ENCODE data around the gene SETMAR. TPM values are rescaled to one million over a fixed set of nuclear protein-coding genes. Genes with fewer than 3 reads are reported as not detected.

SETMAR gene
- polyA plus RNA-seq, 1 donor (not counting 4 experiments of a cell fraction or from before 2014, with no cell fraction given): 12.7 TPM

DNA sequence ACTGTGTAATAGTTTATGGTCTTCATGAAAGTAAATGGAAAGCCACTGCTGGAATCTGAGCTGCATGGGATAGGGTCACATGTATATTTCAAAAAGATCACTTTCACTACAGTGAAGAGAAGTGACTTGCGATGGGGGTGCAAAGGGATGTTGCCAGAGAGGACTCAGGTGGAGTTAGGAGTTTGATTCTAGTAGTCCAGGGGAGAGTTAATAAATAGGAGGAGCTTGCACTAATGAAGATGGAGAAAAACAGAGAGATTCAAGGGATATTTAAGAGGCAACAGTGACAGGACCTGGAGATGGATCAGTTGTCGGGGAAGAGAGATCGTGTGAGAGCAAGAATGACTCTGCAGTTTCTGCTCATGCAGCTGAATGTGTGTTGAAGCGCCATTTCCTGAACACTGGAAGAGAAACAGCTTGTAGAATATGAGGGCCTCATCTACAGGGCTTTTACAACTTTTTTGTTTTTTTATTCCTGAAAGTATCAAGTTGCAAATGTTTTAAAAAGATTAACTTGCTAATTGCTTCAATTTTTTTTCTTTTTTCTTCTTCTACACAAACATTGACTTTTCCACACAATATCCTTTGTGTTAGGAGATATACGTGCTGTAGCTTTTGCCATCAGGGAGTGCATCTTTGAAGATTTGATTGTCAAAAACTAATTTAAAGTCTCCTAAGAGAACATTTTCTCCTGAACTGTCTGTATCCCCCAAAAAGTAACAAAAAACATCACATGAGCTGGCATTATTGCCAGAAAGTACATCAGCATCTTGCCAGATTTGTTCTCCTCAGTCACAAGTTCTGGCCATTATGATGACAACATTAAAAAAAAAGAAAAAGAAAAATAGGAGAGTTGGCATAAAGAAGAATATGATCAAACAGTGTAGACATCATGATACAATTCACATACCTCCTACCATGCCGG, 37.5 kb downstream of the SETMAR start:
- no peaks in the 10 kb centered on the region for H3K79me2 ChIP-seq (ENCODE audit: control insufficient read depth, insufficient read depth, low read length)
- dilution Hi-C loops (cut with MboI; ENCODE audit: extremely low pct_ligation_motif_present, low sequenced_read_pairs): no loop called here

DNA sequence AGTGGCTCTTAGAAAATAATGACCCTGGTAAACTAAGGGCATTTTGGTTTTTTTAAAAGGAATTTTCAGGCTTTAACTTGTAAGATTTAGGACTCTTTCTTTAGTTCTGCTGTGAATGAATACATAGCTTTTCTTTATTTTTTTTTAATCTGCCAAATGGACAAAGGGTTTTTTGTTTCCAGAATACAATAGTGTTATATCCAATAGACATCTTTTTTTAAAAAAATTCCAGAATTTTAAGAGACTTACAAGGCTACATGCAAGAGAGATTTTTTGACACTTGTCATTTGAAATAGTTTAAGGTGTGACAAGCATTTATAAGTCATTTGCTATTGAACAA, 38.1 kb downstream of the SETMAR start:
- Histone ChIP-seq H3K9me3 (ENCODE audit: control insufficient read depth, low read depth, low read length) (no peaks in the 10 kb centered on the region), H4K20me1 (ENCODE audit: control insufficient read depth, extremely low read depth, insufficient read depth, low read length) (no peaks in the 10 kb centered on the region), H3K27ac (ENCODE audit: control insufficient read depth, insufficient read depth, low read length) (no peak overlapping the region), H3K4me3 (ENCODE audit: control insufficient read depth in 2 of 3, extremely low read depth in 1 of 3, insufficient read depth in 2 of 3, low read depth in 1 of 3, low read length in 3 of 3) (no peak overlapping the region), H3K79me2 (ENCODE audit: control insufficient read depth, insufficient read depth, low read length) (no peaks in the 10 kb centered on the region), H3K9ac (ENCODE audit: control insufficient read depth, extremely low read depth, insufficient read depth, low read length) (no peak overlapping the region), H3K36me3 (ENCODE audit: control insufficient read depth in 2 of 2, extremely low read depth in 1 of 2, insufficient read depth in 2 of 2, low read length in 2 of 2) (no peaks in the 10 kb centered on the region), H3K4me1 (ENCODE audit: control insufficient read depth, extremely low read depth, insufficient read depth, low read length) (no peaks in the 10 kb centered on the region), H3K9me1 (ENCODE audit: control insufficient read depth, extremely low read depth, insufficient read depth, low read length) (no peaks in the 10 kb centered on the region), H2AFZ (ENCODE audit: control insufficient read depth, low read length) (no peak overlapping the region), H3K27me3 (ENCODE audit: control insufficient read depth, extremely low read depth, insufficient read depth, low read length) (no peaks in the 10 kb centered on the region), H3K4me2 (ENCODE audit: control insufficient read depth, extremely low read depth, insufficient read depth, low read depth, low read length) (no peak overlapping the region)
- no peak for FAIRE-seq
- DNase-seq (ENCODE audit: low read depth, low spot score): no peak
- dilution Hi-C loops (cut with MboI; ENCODE audit: extremely low pct_ligation_motif_present, low sequenced_read_pairs): no loop called here
- no peak for TF ChIP-seq EZH2 (IDR thresholded peaks at IDR 0.05; ENCODE audit: low read length)

More for the DNA sequence above, 37.5 kb downstream of the SETMAR start:
- H3K27ac ChIP-seq (ENCODE audit: control insufficient read depth, insufficient read depth, low read length): no peak overlapping the region
- TF ChIP-seq, protein P1, sequence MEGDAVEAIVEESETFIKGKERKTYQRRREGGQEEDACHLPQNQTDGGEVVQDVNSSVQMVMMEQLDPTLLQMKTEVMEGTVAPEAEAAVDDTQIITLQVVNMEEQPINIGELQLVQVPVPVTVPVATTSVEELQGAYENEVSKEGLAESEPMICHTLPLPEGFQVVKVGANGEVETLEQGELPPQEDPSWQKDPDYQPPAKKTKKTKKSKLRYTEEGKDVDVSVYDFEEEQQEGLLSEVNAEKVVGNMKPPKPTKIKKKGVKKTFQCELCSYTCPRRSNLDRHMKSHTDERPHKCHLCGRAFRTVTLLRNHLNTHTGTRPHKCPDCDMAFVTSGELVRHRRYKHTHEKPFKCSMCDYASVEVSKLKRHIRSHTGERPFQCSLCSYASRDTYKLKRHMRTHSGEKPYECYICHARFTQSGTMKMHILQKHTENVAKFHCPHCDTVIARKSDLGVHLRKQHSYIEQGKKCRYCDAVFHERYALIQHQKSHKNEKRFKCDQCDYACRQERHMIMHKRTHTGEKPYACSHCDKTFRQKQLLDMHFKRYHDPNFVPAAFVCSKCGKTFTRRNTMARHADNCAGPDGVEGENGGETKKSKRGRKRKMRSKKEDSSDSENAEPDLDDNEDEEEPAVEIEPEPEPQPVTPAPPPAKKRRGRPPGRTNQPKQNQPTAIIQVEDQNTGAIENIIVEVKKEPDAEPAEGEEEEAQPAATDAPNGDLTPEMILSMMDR (optimal IDR thresholded peaks at IDR 0.05 in 1 of 3, IDR thresholded peaks at IDR 0.05 in 1 of 3, conservative IDR thresholded peaks at IDR 0.05 in 1 of 3; ENCODE audit: extremely low read depth in 1 of 3, insufficient read depth in 2 of 3, low read length in 3 of 3): no peak
- TF ChIP-seq EZH2 (IDR thresholded peaks at IDR 0.05; ENCODE audit: low read length): no peak
- H3K9ac ChIP-seq (ENCODE audit: control insufficient read depth, extremely low read depth, insufficient read depth, low read length): no peak overlapping the region
- FAIRE-seq (no peak), DNase-seq (ENCODE audit: low read depth, low spot score) (no peak)
- no peak overlapping the region for H2AFZ ChIP-seq (ENCODE audit: control insufficient read depth, low read length)
- H4K20me1 ChIP-seq (ENCODE audit: control insufficient read depth, extremely low read depth, insufficient read depth, low read length): no peaks in the 10 kb centered on the region
- H3K9me1 ChIP-seq (ENCODE audit: control insufficient read depth, extremely low read depth, insufficient read depth, low read length): no peaks in the 10 kb centered on the region
- no peaks in the 10 kb centered on the region for H3K27me3 ChIP-seq (ENCODE audit: control insufficient read depth, extremely low read depth, insufficient read depth, low read length)
- H3K9me3 ChIP-seq (ENCODE audit: control insufficient read depth, low read depth, low read length): no peaks in the 10 kb centered on the region
- no peak overlapping the region for H3K4me2 ChIP-seq (ENCODE audit: control insufficient read depth, extremely low read depth, insufficient read depth, low read depth, low read length)
- no peaks in the 10 kb centered on the region for H3K4me1 ChIP-seq (ENCODE audit: control insufficient read depth, extremely low read depth, insufficient read depth, low read length)
- H3K36me3 ChIP-seq (ENCODE audit: control insufficient read depth in 2 of 2, extremely low read depth in 1 of 2, insufficient read depth in 2 of 2, low read length in 2 of 2): no peaks in the 10 kb centered on the region
- no peak overlapping the region for H3K4me3 ChIP-seq (ENCODE audit: control insufficient read depth in 2 of 3, extremely low read depth in 1 of 3, insufficient read depth in 2 of 3, low read depth in 1 of 3, low read length in 3 of 3)

Measured in keratinocyte (primary cell).